Measurements from ENCODE around the gene DBNL.

Gene DBNL

DNA sequence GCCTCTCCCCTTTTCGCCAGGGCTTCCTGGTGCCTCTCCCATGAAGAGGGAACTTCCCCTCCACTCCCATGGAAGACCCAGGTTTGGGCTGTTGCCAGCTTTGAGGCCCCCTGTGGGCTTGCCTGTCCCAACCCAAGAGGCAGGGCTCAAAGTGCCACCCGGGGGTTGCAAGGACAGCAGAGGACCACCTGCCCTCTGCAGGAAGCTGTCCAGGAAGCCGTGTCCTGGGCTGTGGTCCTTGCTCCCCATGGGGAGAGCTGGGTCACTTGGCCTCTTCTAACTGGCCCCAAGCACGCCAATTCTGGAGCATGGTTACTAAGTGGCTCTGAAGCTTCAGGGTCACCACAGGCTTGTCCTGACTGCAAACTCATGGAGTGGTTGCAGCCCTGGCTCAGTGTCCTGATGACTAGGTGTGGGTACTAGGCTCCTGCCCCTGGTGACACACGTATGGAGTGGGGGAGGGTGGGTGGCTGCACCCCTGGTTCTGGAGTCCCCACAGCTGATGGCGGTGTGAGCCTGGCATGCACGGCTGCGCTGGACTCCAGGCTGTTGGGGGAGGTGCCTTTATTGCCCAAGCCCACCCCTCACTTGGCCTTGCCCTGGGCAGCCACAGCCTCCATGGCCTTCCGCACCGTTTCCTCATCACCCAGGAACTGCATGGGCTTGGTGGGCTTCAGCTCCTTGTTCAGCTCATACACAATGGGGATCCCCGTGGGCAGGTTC is 17.8 kb downstream of the DBNL start:
- no peak for DNase-seq

DNA sequence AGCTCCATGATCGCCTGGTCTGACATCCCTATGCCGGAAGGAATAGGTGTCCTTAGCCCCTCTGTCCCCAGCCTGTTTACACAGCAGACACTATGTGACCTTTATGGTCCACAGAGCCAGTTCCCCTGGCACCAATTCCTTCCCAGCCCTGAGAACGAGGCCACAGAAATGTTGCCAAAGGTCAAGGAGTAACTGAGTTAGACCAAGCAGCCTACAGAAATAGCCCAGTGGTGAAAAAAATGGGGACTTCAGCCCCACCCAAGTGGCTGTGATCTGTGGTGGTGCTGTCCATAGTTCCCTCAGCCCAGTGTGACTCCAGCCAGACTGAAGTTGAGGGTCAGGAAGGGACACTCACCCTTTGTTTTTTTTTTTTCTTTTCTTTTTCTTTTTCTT is 18.4 kb downstream of the DBNL start:
- no peak for DNase-seq

DNA sequence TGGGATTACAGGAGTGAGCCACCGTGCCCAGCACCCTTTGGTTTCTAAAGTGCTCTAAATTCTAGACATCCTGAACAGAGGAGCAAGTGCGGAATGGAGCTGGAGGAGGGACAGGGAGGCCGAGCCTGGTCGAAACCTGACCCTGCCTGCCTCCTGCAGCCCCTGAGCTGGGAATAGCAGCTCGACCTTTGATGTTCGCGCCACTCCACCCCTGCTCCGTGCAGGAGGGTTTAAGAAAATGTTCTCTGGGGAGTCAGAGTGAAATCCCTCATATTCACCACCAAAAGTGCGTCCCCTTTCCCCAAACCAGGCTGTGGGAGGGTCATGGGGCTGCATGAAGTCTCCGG is 19.0 kb downstream of the DBNL start:
- DNase-seq: no peak

DNA sequence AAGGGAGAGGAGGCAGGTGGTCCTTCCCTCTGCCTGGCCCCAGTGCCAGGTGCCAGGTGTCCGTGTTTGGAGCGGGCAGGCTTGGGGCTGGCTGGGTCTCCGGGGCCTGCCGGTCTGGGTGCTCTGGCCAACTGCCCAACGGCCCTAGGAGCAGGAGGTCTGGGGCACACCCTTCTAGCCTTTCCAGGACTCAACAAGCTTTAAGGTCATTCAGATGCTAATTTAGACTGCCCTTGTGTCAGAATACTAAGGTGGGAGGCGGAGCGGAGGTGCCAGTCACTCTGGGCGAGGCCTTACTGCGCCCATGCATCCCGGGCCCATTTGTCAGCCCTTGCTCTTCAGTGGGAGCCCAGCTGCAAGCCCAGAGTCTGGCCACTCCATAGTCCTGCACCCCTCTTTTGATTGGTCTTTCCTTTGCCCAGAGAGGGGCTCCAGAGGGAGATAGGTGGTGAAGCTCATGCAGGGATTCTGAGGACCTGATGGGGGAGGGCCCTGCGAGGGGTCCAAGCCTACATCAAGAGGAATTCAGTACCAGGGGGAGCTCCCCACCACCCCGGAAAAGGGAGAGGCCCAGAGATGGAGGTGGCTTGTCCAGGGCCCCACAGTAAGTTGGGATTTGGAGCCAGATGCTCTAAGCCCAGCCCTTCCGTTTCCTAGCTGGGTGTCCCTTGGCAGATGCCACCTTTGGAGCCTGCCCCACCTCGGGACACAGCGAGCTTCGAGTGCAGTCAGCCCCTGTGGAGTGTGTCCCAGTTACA is 19.6 kb downstream of the DBNL start:
- no peak for DNase-seq

DNA sequence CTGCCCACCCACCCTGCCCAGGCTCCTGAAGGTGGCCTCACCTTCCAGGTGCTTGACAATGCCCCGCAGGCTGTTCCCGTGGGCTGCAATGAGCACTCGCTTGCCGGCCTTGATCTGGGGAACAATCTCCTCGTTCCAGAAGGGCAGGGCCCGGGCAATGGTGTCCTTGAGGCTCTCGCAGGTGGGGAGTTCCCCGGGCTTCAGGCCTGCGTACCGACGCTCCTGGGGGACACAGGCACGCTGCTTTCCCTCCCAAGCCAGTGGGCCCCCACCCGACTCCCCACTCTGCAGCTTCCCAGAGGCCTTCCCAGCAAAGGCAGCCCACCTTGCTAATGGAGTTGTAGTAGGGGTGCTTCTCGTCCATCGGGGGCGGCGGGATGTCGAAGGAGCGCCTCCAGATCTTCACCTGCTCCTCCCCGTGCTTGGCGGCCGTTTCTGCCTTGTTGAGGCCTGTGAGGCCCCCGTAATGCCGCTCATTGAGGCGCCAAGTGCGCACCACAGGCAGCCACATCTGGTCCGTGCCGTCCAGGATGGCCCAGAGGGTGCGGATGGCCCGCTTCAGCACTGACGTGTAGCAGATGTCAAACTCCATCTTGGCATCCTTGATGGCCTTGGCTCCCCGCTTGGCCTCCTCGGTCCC is 20.4 kb downstream of the DBNL start:
- no peak for DNase-seq

DNA sequence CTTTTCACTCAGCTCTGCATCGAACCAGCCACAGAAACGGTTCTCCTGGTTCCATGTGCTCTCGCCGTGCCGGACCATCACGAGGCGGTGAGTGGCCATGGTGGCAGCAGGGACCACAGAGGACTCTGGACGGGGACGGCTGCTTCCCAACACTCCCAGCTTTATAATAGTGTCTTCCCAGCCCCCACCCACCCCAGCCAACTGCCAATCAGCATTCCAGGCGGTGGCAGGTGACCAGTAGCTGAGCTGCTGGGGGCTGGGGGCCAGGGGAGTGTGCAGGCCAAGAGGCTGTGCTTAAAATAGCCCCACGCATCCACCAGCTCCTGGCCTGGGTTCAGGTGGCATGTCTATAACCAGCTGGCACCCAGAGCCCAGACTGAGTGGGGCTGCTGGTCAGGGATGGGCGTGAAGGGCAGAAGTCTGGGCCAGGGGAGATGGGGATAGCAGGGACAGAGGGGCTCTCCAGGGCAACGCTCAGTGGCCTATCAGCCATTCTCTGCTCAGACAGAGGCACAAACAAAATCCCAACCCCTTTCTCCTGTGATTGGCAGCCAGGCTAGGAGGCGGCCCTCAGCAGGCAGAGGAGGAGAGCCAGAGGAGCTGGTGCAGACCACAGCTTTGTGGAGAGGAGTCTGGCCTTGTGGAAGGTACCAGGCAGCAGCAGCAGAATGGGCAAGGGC is 21.1 kb downstream of the DBNL start, which contains the start of gene PGAM2:
Gene PGAM2, minus strand, starts transcription at position 137 of the 680 bp plus-strand sequence. Its CDS starts 38 bp downstream, at position 99.
- peak; percentile 43 for DNase-seq

DNA sequence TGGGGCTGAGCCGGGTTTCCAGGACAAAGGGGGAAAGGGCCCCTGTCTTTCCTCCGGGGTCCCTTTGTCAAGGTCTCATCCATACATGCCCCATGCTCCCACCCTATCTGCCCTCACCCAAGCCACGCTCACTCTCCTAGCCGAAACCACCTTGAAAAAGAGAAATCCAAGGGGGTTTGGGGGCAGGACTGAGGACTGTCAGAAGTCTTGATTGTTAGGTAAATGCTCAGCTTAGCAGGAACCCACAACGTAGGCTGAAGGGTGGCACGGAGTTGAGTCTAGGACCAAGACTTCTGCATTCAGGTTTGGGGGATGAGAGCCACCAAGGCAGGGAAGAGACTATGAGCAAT is 21.6 kb downstream of the DBNL start:
- DNase-seq: no peak

DNA sequence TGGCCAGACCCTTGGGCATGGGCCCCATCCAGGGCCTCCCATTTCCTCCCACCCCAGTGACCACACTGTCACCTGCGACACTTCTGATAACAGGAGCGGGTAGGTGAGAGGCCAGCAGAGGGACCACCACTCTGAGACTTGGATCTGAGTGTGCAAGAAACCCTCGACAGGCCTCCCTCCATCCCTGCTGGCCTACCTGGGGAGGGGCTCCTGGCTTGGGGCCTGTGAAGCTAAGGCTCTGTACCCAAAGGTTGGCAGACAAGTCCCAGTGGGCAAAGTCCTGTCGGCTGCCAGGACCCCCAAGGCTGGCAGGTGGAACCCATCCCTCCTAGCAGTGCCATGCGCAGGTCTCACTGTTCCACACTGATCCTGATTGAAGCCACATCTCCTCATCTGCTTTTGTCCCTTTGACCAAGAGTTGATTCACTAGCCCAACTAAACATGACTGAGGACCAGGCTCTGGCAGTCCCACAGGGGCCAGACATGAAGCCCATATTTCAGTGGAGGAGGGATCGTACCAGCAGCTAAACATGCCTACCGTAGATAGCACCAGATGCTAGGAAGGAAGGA is 22.1 kb downstream of the DBNL start:
- DNase-seq: no peak

DNA sequence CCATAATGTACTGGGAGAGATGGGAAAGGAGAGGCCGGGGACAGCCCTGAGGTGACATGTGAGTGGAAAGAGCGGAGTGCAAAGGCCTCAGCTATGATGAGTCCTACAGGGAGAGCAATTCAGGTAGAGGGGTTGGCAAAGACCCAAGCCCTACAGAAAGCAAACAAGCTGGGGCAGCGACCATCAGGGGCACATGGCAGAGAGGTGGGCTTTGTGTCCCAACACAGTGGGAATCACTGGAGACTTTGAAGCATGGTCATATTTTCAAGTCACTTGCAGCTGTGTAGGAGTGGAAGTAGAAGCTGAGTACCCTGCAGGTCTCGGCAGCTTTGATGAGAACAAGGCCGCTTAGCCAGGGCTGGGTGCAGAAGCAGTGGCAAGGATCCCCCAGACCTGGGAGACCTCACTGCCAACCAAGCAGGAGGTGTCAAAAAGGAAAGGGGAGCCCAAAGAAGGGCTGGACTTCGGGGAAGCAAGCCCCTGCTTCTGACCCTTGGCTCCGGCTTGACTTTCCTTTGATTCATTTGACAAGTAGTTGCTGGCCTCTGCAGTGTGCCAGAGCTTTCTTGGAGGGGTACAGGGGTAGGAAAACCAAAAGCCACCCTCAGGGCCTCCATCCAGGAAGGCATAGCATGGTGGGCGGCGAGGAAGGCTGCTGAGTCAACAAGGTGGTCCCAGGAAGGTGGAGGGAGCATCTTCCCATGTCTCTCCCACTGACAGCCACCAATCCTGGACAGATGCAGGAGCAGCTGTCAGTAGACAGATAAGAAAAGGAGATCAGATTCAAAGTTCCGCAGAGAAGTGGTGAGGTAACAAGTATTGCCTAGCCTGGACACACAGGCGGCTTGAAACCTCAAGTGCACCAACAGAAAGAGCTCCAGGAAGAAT is 22.8 kb downstream of the DBNL start:
- DNase-seq: no peak

DNA sequence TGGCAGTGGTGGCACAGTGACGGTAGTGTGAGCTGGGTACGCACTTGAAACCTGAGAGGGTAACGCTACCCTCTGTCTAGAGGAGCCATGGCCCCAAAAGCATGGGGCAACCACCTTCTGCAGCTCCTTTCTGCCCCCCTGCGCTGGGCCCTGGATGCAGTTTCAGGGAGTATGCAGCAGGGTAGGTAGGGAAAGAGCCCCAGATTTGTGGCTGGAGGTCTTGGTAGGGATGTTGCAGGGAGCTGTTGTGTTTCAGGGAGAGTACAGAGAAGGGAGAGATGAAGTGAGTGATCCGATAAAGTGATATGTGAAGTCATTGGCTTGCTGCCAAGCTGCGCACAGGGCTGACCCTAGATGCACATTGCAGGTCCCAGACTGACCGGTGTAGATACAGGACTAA is 23.6 kb downstream of the DBNL start:
- no peak for DNase-seq

DNA sequence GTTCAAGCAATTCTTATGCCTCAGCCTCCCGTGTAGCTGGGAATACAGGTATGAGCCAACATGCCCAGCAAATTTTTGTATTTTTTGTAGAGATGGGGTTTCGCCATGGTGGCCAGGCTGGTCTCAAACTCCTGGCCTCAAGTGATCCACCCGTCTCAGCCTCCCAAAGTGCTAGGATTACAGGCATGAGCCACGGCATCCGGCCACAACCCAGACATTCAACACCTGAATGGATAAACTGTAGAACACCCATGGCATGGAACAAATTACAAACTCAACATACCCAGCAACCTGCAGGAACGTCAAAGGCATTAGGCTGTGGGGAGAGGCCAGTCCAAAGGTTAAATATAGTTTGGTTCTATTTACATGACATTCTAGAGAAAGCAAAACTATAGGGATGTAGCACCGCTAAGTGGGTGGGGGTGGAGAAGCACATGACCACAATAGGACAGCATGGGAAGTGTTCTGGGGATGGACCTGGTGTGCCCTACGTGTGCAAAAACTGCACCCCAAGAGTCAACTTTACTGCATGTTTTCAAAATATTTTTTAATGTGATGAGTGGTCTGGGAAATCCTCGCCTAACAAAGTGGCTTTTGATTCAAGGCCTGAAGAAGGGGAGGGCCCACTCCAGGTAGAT is 27.3 kb downstream of the DBNL start:
- no peak for DNase-seq

DNA sequence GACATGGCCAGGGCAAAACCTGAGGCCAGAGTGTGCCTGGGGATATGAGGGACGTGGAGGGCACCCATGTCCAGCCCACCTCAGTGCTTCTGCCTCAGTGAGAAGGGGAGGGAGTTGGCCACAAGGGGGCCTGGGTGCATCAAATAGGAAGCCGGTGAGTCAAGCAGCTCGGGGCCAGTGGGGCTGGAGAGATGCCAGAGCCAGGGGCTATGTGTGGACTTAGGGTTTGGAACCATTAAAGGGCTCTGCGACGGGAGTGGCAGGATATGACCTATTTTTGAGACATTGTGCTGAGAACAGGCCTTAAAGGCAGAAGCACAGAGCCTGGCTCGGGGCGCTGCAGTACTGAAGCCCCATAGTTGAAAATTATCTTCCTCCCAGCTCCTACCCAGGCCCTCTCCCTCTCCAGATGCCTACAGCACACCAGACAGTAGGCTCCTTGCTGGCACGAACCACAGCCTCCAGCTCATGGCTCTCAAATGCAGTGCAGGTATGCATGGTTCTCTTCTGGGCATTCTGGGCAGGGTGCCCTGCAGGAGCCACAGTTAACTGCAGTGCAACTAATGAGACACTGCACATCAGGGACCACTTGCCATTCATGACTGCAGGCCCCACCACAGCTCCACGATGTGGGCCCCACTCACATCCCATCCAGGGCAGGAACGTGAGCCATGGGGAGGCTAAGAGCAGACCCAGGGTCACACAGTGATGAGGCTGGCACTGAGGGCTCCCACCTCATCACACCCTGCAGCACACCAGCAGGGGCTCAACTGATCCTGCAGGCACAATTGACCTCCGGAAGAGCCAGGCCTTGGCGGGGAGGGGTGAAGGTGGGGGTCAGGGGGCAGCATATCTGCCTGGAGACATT is 28.1 kb downstream of the DBNL start:
- DNase-seq: peak; percentile 66

DNA sequence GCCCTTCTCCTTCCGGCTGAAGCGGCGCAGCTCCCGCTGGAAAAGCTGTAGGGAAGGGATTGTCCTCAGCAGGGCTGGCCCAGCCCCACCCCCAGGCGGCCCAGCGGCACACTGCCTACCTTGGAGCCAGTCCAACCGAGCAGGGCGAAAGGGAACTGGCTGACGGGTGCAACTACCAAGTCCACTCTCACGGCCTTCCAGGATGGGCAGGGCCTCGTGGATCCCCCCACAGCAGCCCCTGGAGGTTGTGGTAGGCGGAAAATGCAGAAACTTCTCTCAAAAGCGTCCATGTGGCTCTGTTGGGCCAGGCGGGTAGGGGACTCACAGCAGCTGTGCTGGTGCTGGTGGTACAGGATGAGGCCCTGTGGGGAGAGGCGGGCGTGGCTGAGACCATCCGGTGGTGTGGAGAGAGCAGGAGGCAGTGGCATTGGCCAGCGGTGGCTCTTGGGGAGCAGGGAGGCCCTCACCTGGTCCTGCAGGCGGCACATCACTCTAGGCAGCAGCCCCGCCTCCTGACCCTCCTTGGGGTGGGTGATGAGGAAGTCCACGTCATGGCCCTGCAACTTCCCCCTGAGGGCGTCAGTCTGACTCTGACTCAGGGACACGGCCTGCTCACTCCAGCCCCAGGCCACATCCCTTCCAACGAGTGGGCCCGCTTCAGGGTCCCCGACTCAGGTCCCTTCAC is 29.3 kb downstream of the DBNL start:
- DNase-seq: peak; percentile 77

DNA sequence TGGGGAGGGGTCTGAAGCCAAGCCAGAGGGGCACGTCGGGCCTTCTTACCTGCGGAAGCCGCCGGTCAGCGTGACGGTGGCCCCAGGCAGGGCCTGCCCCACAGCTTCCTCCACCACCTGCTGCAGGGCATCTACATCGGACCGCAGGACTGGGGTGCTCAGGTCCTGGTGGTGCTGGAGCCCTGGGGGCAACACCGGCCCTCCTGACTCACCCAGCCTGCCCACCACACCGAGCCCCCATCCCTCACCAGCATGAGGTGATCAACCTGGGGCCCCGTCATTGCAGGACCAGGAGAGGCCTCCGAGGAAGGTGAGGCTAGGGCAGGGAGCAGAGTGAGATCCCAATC is 29.8 kb downstream of the DBNL start:
- no peak for DNase-seq

DNA sequence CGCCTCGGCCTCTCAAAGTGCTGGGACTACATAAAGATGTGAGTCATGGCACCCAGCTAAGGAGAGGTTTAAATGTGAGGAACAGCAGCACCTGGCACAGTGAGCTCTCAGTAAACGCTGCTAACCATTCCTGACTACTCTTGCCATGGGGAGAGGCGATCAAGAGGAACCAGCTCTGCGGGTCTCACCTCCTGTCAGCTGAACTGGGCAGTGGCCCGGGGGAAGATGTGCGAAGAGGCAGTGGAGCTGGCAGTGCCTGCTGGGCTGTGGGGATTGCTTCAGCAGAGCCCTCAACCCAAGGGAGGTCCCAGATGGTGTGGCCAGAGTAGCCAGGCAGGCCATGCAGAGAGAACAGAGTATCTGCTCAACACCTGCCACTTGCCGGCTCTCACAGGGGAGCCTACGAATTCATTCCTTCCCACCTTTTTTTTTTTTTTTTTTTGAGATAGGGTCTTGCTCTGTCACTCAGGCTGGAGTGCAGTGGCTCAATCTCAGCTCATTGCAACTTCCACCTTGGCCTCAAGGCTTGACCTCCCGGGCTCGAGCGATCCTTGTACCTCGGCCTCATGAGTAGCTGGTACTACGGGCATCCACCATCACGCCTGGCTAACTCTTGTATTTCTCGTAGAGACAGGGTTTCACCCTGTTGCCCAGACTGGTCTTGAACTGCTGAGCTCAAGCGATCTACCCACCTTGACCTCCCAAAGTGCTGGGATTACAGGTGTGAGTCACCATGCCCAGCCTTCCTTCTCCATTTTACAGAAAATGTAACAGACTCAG is 31.0 kb downstream of the DBNL start:
- no peak for DNase-seq

DNA sequence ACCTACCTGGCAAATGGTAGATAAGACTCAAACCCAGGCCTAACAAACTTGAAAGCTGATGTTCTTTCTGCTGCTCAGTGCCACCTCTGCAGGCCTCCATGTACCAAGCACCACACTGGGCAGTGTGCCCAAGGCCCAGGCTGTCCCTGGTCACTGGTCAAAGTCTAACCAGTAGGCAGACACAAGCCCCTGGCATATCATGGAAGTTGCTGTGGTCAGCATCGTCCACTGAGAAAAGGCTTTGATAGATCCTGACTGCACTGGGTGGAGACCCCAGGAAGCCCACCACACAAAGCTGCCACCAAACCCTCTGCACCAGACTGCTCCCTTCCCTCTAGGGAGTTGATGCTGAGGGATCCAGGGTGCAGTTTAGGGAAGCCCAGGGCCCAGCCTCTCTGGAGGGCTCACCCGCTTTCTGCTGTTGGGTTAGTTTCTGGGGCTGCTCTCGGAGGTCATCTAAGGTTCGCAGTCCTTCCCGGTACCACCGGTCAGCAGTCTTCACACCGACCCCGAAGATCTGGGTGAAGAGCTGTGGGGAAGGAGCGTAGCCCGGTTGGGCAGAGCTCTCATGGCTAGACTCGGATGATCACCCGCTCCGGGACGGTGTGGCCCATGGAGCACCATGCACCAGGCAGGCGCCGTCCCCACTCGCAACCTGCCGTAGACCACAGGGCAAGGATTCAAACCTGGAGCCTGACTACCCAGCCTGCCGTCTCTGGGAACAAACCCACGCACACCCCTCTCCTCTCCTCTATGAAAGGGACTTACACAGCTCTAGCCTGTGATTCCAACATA is 31.8 kb downstream of the DBNL start:
- DNase-seq: no peak

DNA sequence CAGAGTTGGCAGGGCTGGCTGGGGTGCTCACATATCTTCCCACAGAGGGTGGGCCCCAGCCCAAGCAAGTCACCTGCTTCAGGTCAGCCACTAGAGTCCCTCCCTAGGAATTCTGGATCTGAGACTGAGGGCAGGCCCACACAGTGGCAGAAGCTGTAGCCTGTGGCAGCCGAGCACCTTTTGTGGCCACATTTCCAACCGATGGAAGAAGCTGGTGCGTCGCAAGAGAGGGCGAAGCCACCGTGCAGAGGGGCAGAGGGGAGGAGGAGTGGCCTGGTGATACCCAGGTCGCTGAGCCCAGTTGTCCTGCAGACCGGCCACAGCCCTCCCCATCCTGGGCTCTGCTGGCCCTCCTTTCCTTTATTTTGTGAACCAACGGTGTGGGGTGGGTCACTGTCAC is 32.6 kb downstream of the DBNL start:
- no peak for DNase-seq

DNA sequence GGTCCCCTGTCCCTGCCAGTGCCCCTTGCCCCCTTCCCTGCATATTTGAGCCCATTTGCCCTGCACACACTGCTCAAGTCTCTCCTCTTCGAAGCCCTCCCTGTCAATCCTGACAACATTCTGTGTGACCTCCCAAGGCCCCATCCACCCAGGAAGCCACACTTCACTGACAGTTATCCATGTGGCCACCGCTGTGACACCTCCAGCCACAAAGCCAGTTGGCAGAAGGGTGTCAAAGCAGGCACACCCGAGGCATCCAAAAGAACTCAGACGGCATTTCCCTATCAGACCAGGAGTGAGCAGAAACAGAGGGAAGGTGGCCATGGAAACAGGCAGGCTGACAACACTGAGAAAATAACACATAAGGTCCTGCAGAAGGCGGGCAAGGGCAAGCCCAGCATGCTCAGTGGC is 33.2 kb downstream of the DBNL start:
- DNase-seq: no peak

DNA sequence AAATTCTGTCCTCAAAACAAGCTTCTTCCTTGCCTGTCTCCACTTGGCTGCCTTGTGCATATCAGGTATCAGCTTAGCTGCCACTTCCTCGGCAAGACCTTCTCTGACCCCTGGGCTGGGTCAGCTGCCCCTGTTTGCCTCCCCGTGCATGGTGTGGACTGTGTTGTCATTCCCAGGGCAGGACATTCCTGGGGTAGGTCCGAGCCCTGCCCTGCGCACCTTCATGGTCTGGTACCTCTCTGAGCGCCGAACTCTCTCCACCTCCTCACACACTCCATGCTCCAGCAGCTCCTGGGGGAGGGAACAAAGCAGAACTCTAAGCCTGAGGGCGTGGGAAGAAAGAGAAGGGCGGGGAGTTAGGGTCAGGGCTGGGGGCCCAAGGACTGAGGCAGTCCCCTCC is 34.0 kb downstream of the DBNL start:
- no peak for DNase-seq

Measured in stimulated activated CD8-positive, alpha-beta memory T cell treated with anti-CD3 and anti-CD28 coated beads, Interleukin-4, amount 100 ng/mL, for 48 hours (primary cell).